HG03432 (cell line): Measurements from ENCODE around the gene USP17L19.
"Not testable (repeated sequence)": the region's sequence is repeated elsewhere in the genome, so short reads cannot be mapped to it uniquely, and the experiment has no call there.

Experiments
- ATAC-seq: cut with Tn5 transposase; IDR thresholded peaks from one replicate; pipeline ENCODE4 v1.9.1; 2021; ENCODE audit warnings: mild to moderate bottlenecking, moderate library complexity; ENCODE audit not compliant: unreplicated experiment

Gene USP17L19

GRCh38 chr4:9253078-9253477 is at the start of gene USP17L19:
Gene USP17L19, plus strand, starts transcription at chr4:9253378. Its CDS starts 0 bp downstream, at chr4:9253378.
- not testable (repeated sequence) for ATAC-seq

- not testable (repeated sequence) for ATAC-seq
Measured at GRCh38 chr4:9210357-9210756, 42.8 kb upstream of the USP17L19 start, which contains the start of gene USP17L10. Gene USP17L10, plus strand, starts transcription at chr4:9210657. Its CDS starts 0 bp downstream, at chr4:9210657.

GRCh38 chr4:9214701-9215100 is 38.5 kb upstream of the USP17L19 start:
- not testable (repeated sequence) for ATAC-seq

GRCh38 chr4:9215105-9215504 is 38.1 kb upstream of the USP17L19 start, which contains the start of gene USP17L11:
Gene USP17L11, plus strand, starts transcription at chr4:9215405. Its CDS starts 0 bp downstream, at chr4:9215405.
- ATAC-seq, result not testable (repeated sequence)

- not testable (repeated sequence) for ATAC-seq
Measured at GRCh38 chr4:9219852-9220251, 33.3 kb upstream of the USP17L19 start, which contains the start of gene USP17L12. Gene USP17L12, plus strand, starts transcription at chr4:9220152. Its CDS starts 0 bp downstream, at chr4:9220152.

GRCh38 chr4:9224596-9224995 is 28.6 kb upstream of the USP17L19 start, which contains the start of gene USP17L13:
Gene USP17L13, plus strand, starts transcription at chr4:9224896. Its CDS starts 0 bp downstream, at chr4:9224896.
- not testable (repeated sequence) for ATAC-seq

GRCh38 chr4:9230249-9230648 is 22.9 kb upstream of the USP17L19 start:
- not testable (repeated sequence) for ATAC-seq

- ATAC-seq, result not testable (repeated sequence)
Measured at GRCh38 chr4:9234085-9234484, 19.1 kb upstream of the USP17L19 start, which contains the start of gene USP17L15. Gene USP17L15, plus strand, starts transcription at chr4:9234385. Its CDS starts 0 bp downstream, at chr4:9234385.

GRCh38 chr4:9238461-9238860 is 14.7 kb upstream of the USP17L19 start:
- ATAC-seq, result not testable (repeated sequence)

- ATAC-seq, result not testable (repeated sequence)
Measured at GRCh38 chr4:9243579-9243978, 9.6 kb upstream of the USP17L19 start, which contains the start of gene USP17L17. Gene USP17L17, plus strand, starts transcription at chr4:9243879. Its CDS starts 0 bp downstream, at chr4:9243879.

GRCh38 chr4:9247953-9248680 is 5.1 kb upstream of the USP17L19 start, which contains the start of gene USP17L18:
Gene USP17L18, plus strand, starts transcription at chr4:9248630. Its CDS starts 0 bp downstream, at chr4:9248630.
- not testable (repeated sequence) for ATAC-seq

- ATAC-seq, result not testable (repeated sequence)
Measured at GRCh38 chr4:9257824-9258223, 4.6 kb downstream of the USP17L19 start, which contains the start of gene USP17L20. Gene USP17L20, plus strand, starts transcription at chr4:9258124. Its CDS starts 0 bp downstream, at chr4:9258124.

GRCh38 chr4:9262572-9262971 is 9.4 kb downstream of the USP17L19 start, which contains the start of gene USP17L21:
Gene USP17L21, plus strand, starts transcription at chr4:9262872. Its CDS starts 0 bp downstream, at chr4:9262872.
- not testable (repeated sequence) for ATAC-seq

- ATAC-seq, result not testable (repeated sequence)
Measured at GRCh38 chr4:9267319-9267718, 14.1 kb downstream of the USP17L19 start, which contains the start of gene USP17L22. Gene USP17L22, plus strand, starts transcription at chr4:9267619. Its CDS starts 0 bp downstream, at chr4:9267619.

- not testable (repeated sequence) for ATAC-seq
Measured at GRCh38 chr4:9271719-9272118, 18.5 kb downstream of the USP17L19 start.
